Hematopoietic multipotent progenitor cell treated with erythropoietin and hydrocortisone succinate and interleukin-3 and kit ligand, for 17 days (in vitro differentiated cells): ENCODE data around the gene TAF15.
A peak's percentile ranks its signal among the peaks of the same experiment; 100 is the strongest.

Experiments
- DNase-seq: peaks from one replicate; pipeline ENCODE4 v3.0.0-alpha.2; 2015; ENCODE audit warnings: low spot score

TAF15 gene

DNA sequence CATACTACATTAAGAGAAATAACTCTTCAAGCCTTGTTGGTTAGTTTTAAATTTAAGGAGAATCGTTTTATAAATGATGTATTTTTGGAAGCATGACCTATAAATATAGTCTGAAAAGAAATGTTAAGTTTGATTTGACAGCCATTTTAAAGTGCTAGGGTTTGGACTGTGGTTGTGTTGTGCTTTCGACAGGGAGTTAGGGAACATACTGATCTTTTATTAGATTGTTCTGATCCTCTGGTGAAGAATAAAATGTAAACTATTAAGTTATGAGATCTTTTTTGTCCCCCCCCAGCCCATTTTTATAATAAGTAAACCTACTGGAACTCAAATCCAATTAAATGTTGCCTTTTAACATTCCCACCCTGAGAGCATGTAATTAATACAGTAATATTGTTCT lies 12.0 kb downstream of the TAF15 start:
- no peak for DNase-seq

DNA sequence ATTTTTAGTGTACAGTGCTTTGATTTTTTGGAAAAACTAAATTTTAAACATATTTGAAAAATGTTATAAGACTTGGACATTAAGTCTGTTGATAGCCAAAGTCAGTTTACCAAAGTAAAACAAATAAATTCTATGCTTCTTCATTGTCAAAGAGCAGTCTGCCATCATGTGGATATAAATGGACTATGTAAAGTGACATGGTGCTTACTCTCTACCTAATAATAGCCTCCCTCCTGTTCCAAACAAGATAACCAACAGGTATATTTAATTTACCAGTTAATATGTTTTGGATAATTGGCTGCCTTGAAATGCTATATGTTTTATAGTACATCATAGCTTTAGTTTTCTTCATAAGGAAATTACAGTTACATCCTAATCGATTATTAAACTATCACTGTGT lies 15.9 kb downstream of the TAF15 start:
- DNase-seq: no peak

DNA sequence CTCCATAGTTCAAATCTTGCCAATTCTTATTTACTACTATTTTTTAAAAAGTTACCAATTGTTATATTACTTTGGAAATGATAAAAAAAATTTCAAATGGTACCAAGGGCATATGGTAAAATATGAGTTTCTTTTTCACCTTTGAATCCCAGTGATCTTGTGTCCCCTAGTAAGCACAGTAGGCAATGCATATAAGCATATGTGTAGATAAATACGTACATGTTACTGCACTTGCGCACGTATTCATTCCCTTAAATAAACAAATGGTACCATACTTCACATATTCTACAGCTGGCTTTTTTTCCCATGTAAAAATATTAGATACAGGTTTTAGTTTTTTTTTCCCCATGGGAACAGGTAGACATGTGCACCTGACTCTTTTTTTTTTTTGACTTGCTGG lies 31.8 kb downstream of the TAF15 start:
- DNase-seq: no peak

DNA sequence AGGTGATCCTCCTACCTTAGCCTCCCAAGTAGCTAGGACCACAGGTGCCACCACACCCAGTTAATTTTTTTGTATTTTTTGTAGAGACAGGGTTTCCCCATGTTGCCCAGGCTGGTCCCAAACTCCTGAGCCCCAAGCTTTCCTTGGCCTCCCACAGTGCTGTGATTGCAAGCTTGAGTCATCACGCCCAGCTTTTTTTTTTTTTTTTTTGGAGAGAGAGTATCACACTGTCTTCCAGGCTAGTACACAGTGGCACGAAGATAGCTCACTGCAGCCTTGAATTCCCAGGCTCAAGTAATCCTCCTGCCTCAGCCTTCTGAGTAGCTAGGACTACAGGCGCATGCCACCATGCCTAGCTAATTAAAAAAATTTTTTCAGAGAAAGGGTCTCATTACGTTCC lies 32.2 kb downstream of the TAF15 start:
- DNase-seq: no peak

DNA sequence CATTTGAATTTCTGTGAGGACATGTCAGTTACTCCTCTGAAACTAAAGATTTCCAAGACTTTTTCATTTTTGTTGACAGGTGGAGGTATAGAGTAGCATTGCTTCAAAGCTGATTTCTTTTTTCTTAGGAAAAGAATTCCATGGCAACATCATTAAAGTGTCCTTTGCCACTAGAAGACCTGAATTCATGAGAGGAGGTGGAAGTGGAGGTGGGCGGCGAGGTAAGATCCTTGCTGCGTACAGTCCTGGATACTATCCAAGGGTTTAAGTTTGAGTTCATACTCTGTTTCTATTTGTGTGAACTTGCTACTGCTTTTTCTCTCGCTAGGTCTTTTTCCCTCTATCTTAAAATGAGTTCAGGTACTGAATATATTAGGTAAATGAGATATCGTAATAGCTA lies 33.0 kb downstream of the TAF15 start:
- no peak for DNase-seq

DNA sequence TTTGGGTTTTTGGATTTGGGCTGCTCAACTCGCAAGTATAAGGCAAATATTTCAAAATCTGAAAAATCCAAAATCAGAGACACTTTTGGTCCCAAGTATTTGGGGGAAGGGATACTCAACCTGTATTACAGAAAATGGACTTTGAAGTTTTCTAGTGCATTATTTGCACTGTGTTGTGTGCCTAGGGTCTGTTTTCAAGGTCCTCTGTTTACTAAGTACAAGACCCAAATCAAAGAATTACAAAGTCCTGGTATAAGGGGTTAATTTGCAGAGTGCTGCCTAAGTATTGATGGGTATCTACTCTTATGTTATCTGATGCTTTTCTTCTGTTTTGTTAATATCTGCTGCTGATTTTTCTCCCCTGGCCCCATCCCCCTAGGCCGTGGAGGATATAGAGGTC lies 34.4 kb downstream of the TAF15 start:
- no peak for DNase-seq

DNA sequence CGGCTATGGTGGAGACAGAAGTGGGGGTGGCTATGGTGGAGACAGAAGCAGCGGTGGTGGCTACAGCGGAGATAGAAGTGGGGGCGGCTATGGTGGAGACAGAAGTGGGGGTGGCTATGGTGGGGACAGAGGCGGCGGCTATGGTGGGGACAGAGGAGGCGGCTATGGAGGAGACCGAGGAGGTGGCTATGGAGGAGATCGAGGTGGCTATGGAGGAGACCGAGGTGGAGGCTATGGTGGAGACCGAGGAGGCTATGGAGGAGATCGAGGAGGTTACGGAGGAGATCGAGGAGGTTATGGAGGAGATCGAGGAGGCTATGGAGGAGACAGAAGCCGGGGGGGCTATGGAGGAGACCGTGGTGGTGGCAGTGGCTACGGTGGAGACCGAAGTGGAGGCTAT lies 35.3 kb downstream of the TAF15 start:
- DNase-seq: no peak

DNA sequence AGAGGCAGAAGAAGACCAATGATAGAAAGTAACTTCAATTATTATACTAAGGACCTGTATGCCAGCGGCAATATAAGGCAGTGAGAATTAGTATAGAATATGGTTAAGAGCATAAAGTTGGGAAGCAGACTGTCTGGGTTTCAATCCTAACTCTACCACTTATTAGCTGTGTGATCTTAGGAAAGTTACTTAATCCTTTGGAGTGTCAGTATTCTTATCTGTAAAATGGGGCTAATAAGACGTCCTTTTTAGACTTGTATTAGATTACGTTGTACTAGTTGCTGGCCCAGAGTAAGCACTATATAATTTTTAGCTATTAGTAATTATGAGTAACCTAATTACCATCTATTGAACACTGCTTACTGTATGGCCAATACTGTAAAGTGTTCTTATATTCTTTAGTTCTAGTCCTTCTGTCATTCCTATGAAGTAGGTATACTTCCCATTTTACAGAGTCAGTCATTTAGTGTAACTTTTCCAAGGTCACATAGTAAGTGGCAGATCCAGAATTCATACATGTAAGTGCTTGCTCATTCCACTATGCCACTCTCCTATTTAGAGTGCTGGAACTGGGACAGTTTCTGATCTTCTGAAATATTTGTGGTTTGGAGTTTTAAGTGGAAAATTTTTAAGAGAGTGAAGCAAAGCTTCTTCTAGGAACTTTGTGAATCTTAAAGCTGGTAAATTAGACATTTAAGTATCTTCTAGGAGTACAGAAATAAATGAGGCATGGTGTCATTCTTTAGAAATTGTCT lies 36.9 kb downstream of the TAF15 start:
- DNase-seq: no peak

DNA sequence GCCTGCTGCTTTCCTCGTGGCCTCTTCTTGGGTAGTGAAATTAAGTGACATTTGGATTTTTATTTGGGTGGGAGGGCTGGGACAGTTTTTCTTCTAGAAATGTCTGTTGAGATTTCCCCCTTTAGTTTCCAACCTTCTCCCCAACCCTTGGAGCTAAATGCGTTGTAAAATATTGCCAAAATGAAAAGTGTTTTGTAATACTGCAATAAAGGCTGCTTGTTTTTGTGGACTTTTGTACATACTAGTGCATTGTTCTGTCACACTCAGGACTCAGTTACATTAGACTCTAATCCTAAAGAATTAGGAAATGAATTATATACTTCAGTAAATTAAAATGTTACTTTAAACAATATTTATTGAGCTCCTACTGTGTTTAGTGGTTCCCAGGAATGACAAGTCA lies 37.7 kb downstream of the TAF15 start:
- no peak for DNase-seq

DNA sequence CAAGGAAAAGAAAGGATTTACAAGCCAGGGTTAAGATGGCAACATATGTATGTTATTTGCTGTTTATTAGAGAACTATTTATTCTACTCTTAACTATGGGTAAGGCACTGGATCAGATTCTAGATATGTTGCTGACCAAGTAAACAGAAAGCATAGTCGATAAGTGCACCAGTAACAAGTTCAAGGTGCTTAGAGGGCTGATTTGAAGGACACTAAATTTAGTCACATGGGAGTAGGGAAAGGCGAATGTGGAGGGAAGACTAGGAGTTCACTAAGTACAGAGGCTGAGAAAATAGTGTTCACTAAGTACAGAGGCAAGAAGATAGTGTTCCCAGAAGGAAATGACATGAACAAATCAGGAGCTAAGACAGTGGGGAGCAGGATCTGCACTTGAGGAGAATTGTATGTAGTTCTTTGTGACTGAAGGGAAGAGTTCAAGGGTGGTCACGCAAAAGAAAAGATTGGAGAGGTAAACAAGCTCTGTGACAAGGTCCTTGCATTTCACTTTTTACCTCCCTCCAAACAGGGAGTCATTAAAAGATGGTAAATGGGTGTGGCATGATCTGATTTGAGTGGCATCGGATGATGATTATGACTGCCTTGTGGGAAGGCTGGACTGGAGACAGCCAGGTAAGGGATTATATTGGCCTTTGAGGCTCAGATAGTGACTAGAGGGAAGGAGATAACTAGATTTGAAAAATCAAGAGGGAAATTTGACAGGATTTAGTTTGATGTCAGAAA lies 38.5 kb downstream of the TAF15 start:
- DNase-seq: no peak

DNA sequence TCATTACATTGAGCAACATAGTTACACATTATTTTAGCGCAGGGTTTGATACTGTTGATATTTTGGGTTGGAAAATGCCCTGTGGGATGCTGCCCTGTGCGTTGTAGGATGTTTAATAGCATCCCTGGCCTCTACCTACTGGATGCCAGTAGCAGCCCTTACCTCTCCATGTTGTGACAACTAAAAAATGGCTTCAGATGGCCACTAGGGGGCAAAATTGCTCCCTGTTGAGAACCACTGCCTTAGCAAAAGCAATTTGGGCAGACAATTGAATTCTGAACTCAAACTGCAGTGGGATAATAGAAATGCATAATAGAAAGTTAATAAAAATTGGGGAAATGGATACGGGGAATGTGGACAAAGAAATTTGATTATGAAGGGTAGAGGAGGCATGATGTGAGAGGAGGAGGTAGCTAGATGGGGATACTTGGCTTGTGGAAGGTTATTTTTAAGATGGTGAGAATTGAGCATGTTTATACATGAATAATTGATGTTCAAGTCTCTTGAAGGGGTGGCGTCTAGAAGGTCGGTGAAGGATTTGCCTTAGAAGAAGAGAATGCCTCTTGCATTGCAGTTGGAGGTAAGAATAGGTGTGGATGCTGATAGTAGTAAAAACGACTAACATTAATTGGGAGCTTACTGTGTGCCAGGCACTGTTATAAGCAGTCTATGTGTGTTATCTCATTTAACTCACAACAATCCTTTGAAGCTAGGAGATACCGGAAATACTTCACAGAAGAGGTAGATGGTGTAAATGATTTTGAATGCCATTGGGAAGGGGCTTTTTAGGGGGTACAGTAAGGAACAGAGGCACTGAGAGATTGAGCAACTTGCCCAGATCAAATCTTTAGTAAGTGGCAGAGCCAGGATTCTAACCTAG lies 40.4 kb downstream of the TAF15 start:
- DNase-seq: peak; percentile 64

DNA sequence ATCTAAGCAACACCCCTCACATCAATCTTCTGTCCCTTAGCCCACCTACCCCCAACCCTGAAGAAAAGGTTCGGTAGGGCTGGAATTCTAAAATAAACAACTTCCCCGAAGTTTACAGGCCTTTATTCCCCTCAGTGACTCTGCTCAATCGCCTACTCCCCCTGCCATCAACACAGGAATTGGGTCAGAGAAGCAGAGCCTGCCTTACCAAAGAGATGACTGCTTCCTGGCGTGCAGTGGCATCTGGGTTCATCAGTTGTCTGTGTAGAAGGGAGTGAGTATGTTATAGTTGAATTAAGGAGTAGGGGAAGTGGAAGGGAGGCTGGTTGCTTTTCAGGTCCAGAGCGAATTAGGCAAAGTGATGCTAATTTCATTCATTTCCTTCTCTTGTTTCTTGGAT lies 46.7 kb downstream of the TAF15 start:
- no peak for DNase-seq

DNA sequence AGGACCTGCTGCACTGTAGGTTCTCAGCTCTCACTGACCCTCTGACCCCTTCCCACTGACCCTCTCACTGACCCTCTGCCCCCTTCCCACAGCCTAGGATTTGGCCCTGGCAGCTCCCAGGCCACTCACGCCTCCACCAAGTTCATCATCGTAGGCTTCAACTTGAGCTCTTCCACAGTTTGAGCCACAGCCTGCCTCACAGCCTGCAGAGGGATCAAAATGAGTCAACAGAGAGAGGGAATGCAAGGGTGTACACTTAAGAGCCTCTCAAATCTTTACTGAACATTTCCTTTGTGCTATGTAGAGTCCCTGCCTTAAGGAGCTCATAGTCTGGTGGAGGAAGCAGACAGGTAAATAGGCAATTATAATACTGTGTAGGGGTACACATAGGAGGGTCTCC lies 47.3 kb downstream of the TAF15 start:
- no peak for DNase-seq

DNA sequence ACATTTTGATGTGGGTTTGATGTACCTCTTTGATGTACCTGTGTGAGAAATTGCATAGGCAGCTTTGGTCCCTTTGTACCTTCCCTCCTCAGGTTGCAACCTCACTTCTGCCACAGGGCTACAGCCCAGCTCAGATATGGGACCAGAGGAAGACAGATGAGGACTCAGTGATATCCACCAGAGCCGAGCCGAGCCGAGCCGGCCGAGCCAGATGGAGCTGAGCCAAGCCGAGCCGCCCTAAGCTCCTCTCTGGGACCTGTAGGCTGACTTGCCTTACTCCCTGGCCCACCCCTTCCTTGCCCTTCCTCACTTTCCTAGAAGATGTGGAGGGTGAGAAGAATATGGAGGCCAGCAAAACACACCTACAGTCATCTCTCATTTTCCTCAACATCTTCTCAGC lies 55.6 kb downstream of the TAF15 start:
- DNase-seq: no peak

DNA sequence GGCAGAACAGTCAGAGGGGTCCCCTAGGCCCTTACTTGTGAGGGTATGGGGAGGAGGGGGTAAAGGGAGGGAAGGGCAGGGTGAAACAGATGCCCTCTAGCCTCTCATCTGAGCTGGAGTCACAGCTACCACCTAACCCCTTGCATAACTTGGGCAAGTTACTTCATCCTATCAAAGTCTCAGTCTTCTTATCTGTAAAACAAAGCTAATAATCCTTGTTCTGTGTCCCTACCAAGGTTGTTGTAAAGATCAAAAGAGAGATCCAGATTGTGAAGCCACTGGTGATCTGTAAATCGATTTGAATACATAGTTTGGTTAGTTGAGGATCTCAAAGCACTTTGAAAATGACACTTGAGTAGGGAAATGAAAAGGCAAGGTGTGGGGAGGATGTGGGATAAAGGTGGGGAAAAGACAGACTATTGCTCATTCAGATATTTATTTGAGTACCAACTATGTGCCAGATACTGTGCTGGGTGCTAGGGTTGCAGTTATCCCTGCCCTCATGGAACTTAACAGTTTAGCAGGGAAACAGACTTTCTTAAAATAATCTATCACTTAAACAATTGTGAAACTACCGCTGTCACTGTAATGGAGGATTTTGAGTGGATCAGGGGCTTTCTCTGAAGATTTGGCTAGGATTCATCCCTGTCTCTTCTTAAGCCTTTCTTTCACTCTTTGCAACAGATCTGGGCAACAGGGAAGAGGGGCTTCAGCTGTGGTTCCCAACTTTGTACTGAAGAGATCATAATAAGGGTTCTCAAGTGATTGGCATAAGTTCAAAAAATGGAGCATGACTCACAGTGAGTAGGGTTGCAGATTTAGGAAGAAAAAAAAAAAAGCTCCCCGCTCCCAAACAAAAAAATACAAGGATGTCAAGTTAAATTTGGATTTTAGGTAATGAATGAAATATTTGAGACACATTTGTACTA lies 56.4 kb downstream of the TAF15 start:
- DNase-seq: no peak

DNA sequence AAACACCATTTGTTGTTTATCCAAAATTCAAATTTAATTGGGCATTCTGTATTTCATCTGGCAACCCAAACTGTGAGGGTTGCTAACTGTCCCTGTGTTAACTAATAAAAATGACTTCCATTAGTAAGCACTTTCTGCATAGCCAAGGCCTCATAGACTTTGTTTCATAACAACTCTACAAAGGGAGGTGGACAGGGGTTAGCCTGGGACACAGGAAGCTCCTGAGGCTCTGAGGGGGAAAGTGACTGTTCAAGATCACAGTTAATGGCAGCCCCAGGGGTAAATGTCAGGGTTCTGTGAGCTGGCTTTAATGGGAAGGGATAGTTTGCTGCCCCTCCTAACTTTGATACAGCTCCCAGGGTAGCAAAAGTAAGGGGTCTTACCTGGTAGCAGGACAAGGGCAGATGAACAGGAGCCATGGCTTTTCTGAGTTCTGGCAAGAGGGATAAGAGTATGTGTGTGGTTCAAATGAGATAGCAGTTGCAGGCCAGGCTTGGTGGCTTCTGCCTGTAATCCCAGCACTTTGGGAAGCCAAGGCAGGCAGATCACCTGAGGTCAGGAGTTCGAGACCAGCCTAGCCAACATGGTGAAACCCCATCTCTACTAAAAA lies 57.2 kb downstream of the TAF15 start:
- DNase-seq: no peak

DNA sequence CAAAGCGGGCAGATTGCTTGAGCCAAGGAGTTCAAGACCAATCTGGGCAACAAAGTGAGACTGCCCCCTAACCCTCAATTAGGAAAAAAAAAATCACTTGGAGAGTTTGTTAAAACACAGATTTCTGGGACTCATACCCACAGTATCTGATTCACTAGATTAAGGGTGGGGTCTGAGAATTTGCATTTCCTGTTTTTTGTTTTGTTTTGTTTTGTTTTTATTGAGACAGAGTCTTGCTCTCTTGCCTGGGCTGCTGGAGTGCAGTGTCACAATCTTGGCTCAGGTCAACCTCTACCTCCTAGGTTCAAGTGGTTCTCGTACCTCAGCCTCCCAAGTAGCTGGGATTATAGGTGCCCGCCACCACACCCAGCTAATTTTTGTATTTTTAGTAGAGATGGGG lies 58.3 kb downstream of the TAF15 start:
- no peak for DNase-seq

DNA sequence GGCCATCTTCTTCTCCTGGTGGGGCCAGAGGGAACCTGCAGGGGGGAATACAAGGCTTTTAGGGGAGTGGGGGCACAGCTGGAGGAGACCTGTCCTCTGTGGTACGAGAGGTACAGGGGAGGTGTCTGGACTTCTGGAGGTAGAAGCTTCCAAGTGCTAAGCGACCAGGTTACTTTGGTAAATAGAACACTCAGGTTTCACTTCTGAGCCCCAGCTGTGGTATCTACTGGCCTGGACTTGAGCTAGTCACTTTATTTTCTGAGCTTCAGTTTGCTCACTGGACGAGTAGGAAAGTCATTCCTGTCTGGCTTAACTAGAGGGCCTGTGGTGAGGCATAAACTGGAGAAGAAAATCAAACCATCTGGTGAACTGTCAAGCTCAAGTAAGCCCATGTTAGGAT lies 59.5 kb downstream of the TAF15 start, which contains the start of gene HEATR9:
Gene HEATR9, minus strand, starts transcription at position 155 of the 400 bp plus-strand sequence. Its CDS starts 149 bp downstream, at position 6.
- no peak for DNase-seq

DNA sequence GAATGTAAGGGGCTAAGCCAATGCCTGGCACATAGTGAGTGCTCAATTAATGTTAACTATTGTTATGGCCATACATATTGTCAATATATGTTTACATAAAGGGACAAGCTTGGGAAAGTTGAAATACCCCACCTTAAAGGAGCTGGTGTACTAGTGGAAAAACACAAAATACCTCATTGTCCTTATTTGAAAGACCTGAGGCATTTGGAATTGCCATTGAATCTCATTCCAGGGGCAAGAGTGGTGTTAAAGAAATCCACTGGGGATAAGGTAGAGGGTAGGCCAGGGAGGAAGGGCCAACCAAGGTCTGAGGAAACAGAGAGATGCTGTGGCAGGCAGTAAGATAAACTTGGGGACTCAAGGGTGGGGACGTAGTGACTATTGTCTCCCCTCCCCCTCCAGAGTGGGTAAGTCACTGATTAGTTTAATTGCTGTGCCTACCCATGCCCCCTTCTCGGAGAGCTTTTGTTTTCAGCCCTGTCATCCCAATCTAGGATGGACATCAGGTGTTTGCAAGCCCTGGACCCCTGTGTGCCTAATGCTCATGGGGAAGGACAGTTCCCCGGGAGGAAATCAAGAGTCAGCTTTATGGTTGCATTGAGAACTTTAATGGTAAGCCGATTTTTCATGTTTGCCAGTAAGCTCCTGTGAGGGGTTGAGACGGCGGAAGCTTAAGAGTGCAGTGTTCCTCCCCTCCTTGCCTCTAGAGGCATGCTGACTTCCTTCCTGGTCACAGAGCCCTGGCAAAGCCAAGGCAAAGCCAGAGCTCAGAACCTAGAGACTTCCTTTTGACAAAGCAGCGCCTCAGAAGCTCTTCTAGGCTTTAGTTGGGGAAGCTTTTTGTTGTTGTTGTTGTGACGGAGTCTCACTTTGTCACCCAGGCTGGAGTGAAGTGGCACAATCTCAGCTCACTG lies 61.9 kb downstream of the TAF15 start:
- DNase-seq: no peak
